Sigmoid colon (tissue), 4 donors: ENCODE data around the gene XIRP2.

ENCODE experiments used
- CTCF ChIP-seq, 4 experiments: fragments of 450-650 bp in 3 of 4; fragments of 200-600 bp in 1 of 4; IDR thresholded peaks; one replicate each; pipeline ENCODE4 v1.5.1; 2016 to 2019; ENCODE audit warnings: antibody characterized with exemption in 4 of 4, mild to moderate bottlenecking in 3 of 4, moderate library complexity in 2 of 4
- EP300 ChIP-seq, 4 donors: sonication (generic); formaldehyde crosslinking; IDR thresholded peaks; one replicate each; pipeline ENCODE4 v1.6.1; 2017; ENCODE audit warnings: antibody characterized with exemption in 4 of 4
- POLR2A ChIP-seq, 2 donors: fragments of 450-650 bp; IDR thresholded peaks; one replicate each; pipeline ENCODE4 v1.6.1; 2016; ENCODE audit warnings: antibody characterized with exemption in 2 of 2, mild to moderate bottlenecking in 2 of 2, moderate library complexity in 2 of 2

- TF ChIP-seq POLR2A (IDR thresholded peaks at IDR 0.05) (no peak), CTCF (IDR thresholded peaks at IDR 0.05) (no peak), EP300 (IDR thresholded peaks at IDR 0.05) (no peak)
Measured at GRCh38 chr2:167136879-167137596, 248.8 kb downstream of the XIRP2 start.
